Measurements from ENCODE around the gene FARP1. TPM values are rescaled to one million over a fixed set of nuclear protein-coding genes. Genes with fewer than 3 reads are reported as not detected.

Gene FARP1
- total RNA-seq, 4 donors from 2014 or later, result 28.3 to 69.2 (median 36.4) TPM

- no peaks in the 10 kb centered on the region for H3K4me1 ChIP-seq
- 87 to 88% methylated on average over 3 to 7 of the region's 7 CpGs for WGBS, 2 donors (ENCODE audit: low coverage in 1 of 2)
- no peaks in the 10 kb centered on the region for H3K9me3 ChIP-seq
- no peak for ATAC-seq
- TF ChIP-seq POLR2AphosphoS5 (IDR thresholded peaks at IDR 0.05) (no peak), EP300 (IDR thresholded peaks at IDR 0.05) (no peak), CTCF (IDR thresholded peaks at IDR 0.05) (no peak), POLR2A (IDR thresholded peaks at IDR 0.05) (no peak)
- no peak overlapping the region for H3K27ac ChIP-seq
- no peak overlapping the region for H3K4me3 ChIP-seq
- H3K36me3 ChIP-seq, result no peaks in the 10 kb centered on the region
- H3K27me3 ChIP-seq, result no peaks in the 10 kb centered on the region
Observed at GRCh38 chr13:98098516-98098915, 44.4 kb upstream of the FARP1 start.

- Histone ChIP-seq H3K27me3 (no peaks in the 10 kb centered on the region), H3K9me3 (no peaks in the 10 kb centered on the region), H3K27ac (no peak overlapping the region), H3K36me3 (no peaks in the 10 kb centered on the region), H3K4me1 (no peaks in the 10 kb centered on the region), H3K4me3 (no peak overlapping the region)
- ATAC-seq, result no peak
- TF ChIP-seq EP300 (IDR thresholded peaks at IDR 0.05) (no peak), POLR2A (IDR thresholded peaks at IDR 0.05) (no peak), POLR2AphosphoS5 (IDR thresholded peaks at IDR 0.05) (no peak), CTCF (IDR thresholded peaks at IDR 0.05) (no peak)
- 95 to 96% methylated on average over 4 of the region's 4 CpGs for WGBS, 2 donors (ENCODE audit: low coverage in 1 of 2)
Observed at GRCh38 chr13:98099627-98100026, 43.3 kb upstream of the FARP1 start.

- H3K36me3 ChIP-seq, result no peaks in the 10 kb centered on the region
- H3K9me3 ChIP-seq, result no peaks in the 10 kb centered on the region
- no peak for TF ChIP-seq CTCF (IDR thresholded peaks at IDR 0.05)
- no peak for TF ChIP-seq EP300 (IDR thresholded peaks at IDR 0.05)
- TF ChIP-seq POLR2A (IDR thresholded peaks at IDR 0.05), result no peak
- TF ChIP-seq POLR2AphosphoS5 (IDR thresholded peaks at IDR 0.05), result no peak
- no peak overlapping the region for H3K27ac ChIP-seq
- no peak overlapping the region for H3K4me3 ChIP-seq
- ATAC-seq, result no peak
- no peaks in the 10 kb centered on the region for H3K4me1 ChIP-seq
- 94 to 96% methylated on average over 6 to 7 of the region's 10 CpGs for WGBS, 2 donors (ENCODE audit: low coverage in 1 of 2)
- H3K27me3 ChIP-seq, result no peaks in the 10 kb centered on the region
Observed at GRCh38 chr13:98100481-98100880, 42.4 kb upstream of the FARP1 start.

- no peak overlapping the region for H3K4me3 ChIP-seq
- no peak overlapping the region for H3K27ac ChIP-seq
- ATAC-seq, result no peak
- no peaks in the 10 kb centered on the region for H3K27me3 ChIP-seq
- no peak for TF ChIP-seq POLR2AphosphoS5 (IDR thresholded peaks at IDR 0.05)
- TF ChIP-seq EP300 (IDR thresholded peaks at IDR 0.05), result no peak
- 67% methylated on average over 1 of the region's 2 CpGs; no CpG with 5 or more reads in 1 of the 2 donors for WGBS, 2 donors (ENCODE audit: low coverage in 1 of 2)
- no peaks in the 10 kb centered on the region for H3K9me3 ChIP-seq
- H3K36me3 ChIP-seq, result no peaks in the 10 kb centered on the region
- no peaks in the 10 kb centered on the region for H3K4me1 ChIP-seq
Observed at GRCh38 chr13:98103531-98103930, 39.4 kb upstream of the FARP1 start.

- no peak overlapping the region for H3K4me3 ChIP-seq
- H3K27me3 ChIP-seq, result no peaks in the 10 kb centered on the region
- ATAC-seq, result no peak
- H3K4me1 ChIP-seq, result no peaks in the 10 kb centered on the region
- no peaks in the 10 kb centered on the region for H3K9me3 ChIP-seq
- TF ChIP-seq CTCF (IDR thresholded peaks at IDR 0.05) (no peak), EP300 (IDR thresholded peaks at IDR 0.05) (no peak), POLR2AphosphoS5 (IDR thresholded peaks at IDR 0.05) (no peak), POLR2A (IDR thresholded peaks at IDR 0.05) (no peak)
- no peaks in the 10 kb centered on the region for H3K36me3 ChIP-seq
- 75 to 86% methylated on average over 8 to 10 of the region's 10 CpGs for WGBS, 2 donors (ENCODE audit: low coverage in 1 of 2)
- H3K27ac ChIP-seq, result no peak overlapping the region
Observed at GRCh38 chr13:98103942-98104880, 38.7 kb upstream of the FARP1 start.

All from gastroesophageal sphincter (tissue), 4 donors.